Parathyroid adenoma (tissue), 2 donors: ENCODE measurements around the gene RANBP10.

Source experiments
- H2AFZ ChIP-seq: fragments of 300-600 bp; sonication (generic); one replicate; pipeline ENCODE4 v1.7.0; 2017; ENCODE audit warnings: antibody characterized with exemption, mild to moderate bottlenecking
- H3K27ac ChIP-seq: fragments of 300-600 bp; sonication (generic); one replicate; pipeline ENCODE4 v1.7.0; 2017
- H3K27me3 ChIP-seq: fragments of 300-600 bp; sonication (generic); one replicate; pipeline ENCODE4 v1.7.0; 2017; ENCODE audit warnings: low read length; ENCODE audit not compliant: control insufficient read depth, insufficient read depth
- H3K36me3 ChIP-seq: fragments of 300-600 bp; sonication (generic); one replicate; pipeline ENCODE4 v1.7.0; 2017; ENCODE audit warnings: low read length; ENCODE audit not compliant: control insufficient read depth, insufficient read depth
- H3K4me1 ChIP-seq: fragments of 300-600 bp; sonication (generic); one replicate; pipeline ENCODE4 v1.7.0; 2017; ENCODE audit warnings: control low read depth
- H3K4me2 ChIP-seq: fragments of 300-600 bp; sonication (generic); one replicate; pipeline ENCODE4 v1.7.0; 2017; ENCODE audit warnings: low read length
- H3K4me3 ChIP-seq: fragments of 300-600 bp; sonication (generic); one replicate; pipeline ENCODE4 v1.7.0; 2017; ENCODE audit warnings: low read depth, low read length
- H3K79me2 ChIP-seq: fragments of 300-600 bp; sonication (generic); one replicate; pipeline ENCODE4 v1.7.0; 2017; ENCODE audit warnings: control low read depth
- H3K9ac ChIP-seq: fragments of 300-600 bp; sonication (generic); one replicate; pipeline ENCODE4 v1.7.0; 2017; ENCODE audit warnings: mild to moderate bottlenecking
- H3K9me3 ChIP-seq: fragments of 300-600 bp; sonication (generic); one replicate; pipeline ENCODE4 v1.7.0; 2017; ENCODE audit warnings: low read length; ENCODE audit not compliant: control insufficient read depth
- TF ChIP-seq, protein P1 (sequence below): fragments of 300-600 bp; sonication (generic); IDR thresholded peaks from one replicate; pipeline ENCODE4 v1.7.0; 2017; ENCODE audit warnings: antibody characterized with exemption, mild to moderate bottlenecking
- donor health status: primary hyperparathyroidism.

The RANBP10 gene

DNA sequence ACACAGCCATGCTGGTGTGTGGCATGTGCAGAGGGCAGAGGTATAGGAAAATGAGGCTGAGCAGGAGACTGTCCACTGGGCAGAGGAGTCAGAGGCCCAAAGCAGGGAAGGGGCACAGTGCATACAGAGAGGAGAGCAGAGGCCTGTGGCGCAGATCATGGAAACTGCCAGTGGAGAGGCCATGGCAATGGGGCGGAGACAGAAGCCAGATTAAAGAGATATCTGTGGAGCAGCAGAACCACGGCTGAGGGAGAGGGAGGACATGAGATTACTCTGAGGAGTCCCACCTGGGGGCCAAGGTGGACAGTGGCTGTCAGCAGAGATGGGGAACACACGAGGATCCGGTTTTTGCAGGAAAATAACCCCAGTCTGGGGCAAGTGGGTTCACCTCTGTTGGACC lies 43.3 kb downstream of the RANBP10 start:
- Histone ChIP-seq H3K4me3 (no peak overlapping the region), H3K9me3 (no peaks in the 10 kb centered on the region), H3K79me2 (peaks cover 4% of the 10 kb centered on the region), H3K36me3 (no peaks in the 10 kb centered on the region), H2AFZ (no peak overlapping the region), H3K9ac (no peak overlapping the region), H3K27me3 (no peaks in the 10 kb centered on the region), H3K4me1 (peaks cover 23% of the 10 kb centered on the region), H3K27ac (no peak overlapping the region), H3K4me2 (no peak overlapping the region)
- TF ChIP-seq, protein P1, sequence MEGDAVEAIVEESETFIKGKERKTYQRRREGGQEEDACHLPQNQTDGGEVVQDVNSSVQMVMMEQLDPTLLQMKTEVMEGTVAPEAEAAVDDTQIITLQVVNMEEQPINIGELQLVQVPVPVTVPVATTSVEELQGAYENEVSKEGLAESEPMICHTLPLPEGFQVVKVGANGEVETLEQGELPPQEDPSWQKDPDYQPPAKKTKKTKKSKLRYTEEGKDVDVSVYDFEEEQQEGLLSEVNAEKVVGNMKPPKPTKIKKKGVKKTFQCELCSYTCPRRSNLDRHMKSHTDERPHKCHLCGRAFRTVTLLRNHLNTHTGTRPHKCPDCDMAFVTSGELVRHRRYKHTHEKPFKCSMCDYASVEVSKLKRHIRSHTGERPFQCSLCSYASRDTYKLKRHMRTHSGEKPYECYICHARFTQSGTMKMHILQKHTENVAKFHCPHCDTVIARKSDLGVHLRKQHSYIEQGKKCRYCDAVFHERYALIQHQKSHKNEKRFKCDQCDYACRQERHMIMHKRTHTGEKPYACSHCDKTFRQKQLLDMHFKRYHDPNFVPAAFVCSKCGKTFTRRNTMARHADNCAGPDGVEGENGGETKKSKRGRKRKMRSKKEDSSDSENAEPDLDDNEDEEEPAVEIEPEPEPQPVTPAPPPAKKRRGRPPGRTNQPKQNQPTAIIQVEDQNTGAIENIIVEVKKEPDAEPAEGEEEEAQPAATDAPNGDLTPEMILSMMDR: no peak

- H3K36me3 ChIP-seq: no peaks in the 10 kb centered on the region
- peaks cover 18% of the 10 kb centered on the region for H3K4me1 ChIP-seq
- H3K4me3 ChIP-seq: no peak overlapping the region
- H2AFZ ChIP-seq: no peak overlapping the region
- H3K27ac ChIP-seq: no peak overlapping the region
- TF ChIP-seq, protein P1: no peak
- H3K9me3 ChIP-seq: no peaks in the 10 kb centered on the region
- no peaks in the 10 kb centered on the region for H3K27me3 ChIP-seq
- H3K79me2 ChIP-seq: peaks cover 4% of the 10 kb centered on the region
- H3K9ac ChIP-seq: no peak overlapping the region
- no peak overlapping the region for H3K4me2 ChIP-seq
Observed at GRCh38 chr16:67762385-67762784, 44.0 kb downstream of the RANBP10 start.

- no peak overlapping the region for H3K9ac ChIP-seq
- no peak overlapping the region for H3K4me3 ChIP-seq
- H3K79me2 ChIP-seq: peaks cover 4% of the 10 kb centered on the region
- no peaks in the 10 kb centered on the region for H3K9me3 ChIP-seq
- TF ChIP-seq, protein P1: no peak
- no peak overlapping the region for H3K4me2 ChIP-seq
- H3K36me3 ChIP-seq: no peaks in the 10 kb centered on the region
- no peak overlapping the region for H2AFZ ChIP-seq
- H3K27ac ChIP-seq: no peak overlapping the region
- peaks cover 14% of the 10 kb centered on the region for H3K4me1 ChIP-seq
- H3K27me3 ChIP-seq: no peaks in the 10 kb centered on the region
Observed at GRCh38 chr16:67761924-67762323, 44.4 kb downstream of the RANBP10 start.

DNA sequence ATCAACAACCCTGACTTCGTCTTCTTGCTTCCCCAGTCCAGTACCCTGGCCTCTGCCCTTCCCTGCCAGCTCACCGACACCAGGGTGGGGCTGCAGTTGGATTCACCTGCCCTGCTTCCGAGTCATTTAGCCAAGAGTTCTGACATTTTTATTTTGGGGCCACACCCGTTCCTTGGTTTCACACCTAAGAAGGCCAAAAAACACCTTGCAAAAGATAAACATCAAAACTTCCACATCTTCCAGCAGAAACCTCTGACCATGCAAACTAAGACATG lies 45.5 kb downstream of the RANBP10 start:
- TF ChIP-seq, protein P1: no peak
- no peaks in the 10 kb centered on the region for H3K9me3 ChIP-seq
- no peaks in the 10 kb centered on the region for H3K27me3 ChIP-seq
- H2AFZ ChIP-seq: no peak overlapping the region
- H3K79me2 ChIP-seq: peaks cover 6% of the 10 kb centered on the region
- H3K4me3 ChIP-seq: no peak overlapping the region
- no peaks in the 10 kb centered on the region for H3K36me3 ChIP-seq
- no peak overlapping the region for H3K27ac ChIP-seq
- no peak overlapping the region for H3K4me2 ChIP-seq
- H3K9ac ChIP-seq: no peak overlapping the region
- peaks cover 10% of the 10 kb centered on the region for H3K4me1 ChIP-seq

GRCh38 chr16:67760206-67760955 lies 46.0 kb downstream of the RANBP10 start:
- Histone ChIP-seq H3K79me2 (peaks cover 6% of the 10 kb centered on the region), H3K9ac (no peak overlapping the region), H3K4me1 (peaks cover 10% of the 10 kb centered on the region), H3K4me2 (no peak overlapping the region), H3K9me3 (no peaks in the 10 kb centered on the region), H3K36me3 (no peaks in the 10 kb centered on the region), H3K27ac (no peak overlapping the region), H2AFZ (no peak overlapping the region), H3K27me3 (no peaks in the 10 kb centered on the region), H3K4me3 (no peak overlapping the region)
- TF ChIP-seq, protein P1: no peak
